HG02798 (cell line): Measurements from ENCODE around the gene PXT1.
A peak's percentile ranks its signal among the peaks of the same experiment; 100 is the strongest.

Source experiments
- ATAC-seq: cut with Tn5 transposase; IDR thresholded peaks from one replicate; pipeline ENCODE4 v1.9.1; 2021; ENCODE audit warnings: mild to moderate bottlenecking; ENCODE audit not compliant: unreplicated experiment, poor library complexity

PXT1 gene

DNA sequence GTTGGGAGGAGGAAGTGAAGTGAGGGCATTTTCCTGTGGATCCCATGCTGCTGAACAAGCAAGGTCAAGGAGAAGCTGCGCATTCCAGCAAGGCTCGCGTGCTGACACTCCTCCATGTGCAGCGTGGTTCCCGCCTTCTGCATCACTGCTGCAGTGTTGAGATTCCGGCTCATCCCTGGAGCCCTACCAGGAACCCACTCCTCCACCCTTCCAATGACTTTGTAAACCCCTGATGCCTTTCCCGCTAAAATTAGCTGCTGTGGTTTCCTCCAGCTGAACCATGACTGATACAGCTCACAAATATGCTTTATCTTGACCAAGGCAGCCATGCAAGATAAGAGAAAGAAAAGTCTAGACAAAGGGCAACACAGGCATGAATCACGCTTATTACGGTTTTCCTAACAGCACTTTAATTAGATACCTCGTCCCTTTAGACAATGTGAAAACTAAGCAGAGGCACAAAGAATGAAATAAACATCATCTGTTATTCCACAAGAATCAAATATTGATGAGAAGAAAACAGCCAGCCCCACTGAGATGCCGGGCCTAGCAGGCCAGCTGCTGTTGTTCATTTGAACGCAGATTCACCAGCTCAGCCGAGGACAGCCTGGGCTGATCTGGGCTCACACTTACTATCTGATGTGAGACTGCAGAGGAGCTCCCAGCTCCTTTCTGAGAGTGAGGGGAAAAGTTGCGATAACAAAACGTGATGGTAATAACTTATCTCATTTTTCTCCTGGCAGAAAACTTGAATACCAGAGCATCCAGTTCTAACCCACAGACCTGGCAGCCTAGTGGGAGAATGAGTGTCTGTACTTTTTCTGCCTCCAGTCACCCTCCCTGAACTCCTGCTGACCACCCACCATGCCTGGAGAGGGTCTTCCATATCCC, 91.7 kb downstream of the PXT1 start:
- ATAC-seq = no peak

DNA sequence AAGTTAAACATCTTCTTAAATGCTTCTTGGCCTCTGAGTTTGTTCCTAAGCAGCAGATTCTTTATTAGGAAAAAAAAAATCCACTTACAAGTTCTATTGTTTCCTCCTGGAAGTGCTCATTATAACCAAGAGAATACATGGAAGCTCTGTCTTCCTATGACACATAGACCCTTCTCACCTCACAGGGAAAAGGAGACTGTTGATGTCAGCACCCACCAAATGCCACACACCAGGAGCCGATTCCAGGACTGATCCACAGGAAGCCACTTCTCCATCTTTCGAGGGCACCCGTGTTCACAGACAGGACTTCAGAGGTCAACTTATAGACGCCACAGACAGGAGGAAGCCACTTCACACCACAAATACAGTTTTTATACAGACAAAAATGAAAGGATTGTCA, 92.6 kb downstream of the PXT1 start:
- no peak for ATAC-seq

DNA sequence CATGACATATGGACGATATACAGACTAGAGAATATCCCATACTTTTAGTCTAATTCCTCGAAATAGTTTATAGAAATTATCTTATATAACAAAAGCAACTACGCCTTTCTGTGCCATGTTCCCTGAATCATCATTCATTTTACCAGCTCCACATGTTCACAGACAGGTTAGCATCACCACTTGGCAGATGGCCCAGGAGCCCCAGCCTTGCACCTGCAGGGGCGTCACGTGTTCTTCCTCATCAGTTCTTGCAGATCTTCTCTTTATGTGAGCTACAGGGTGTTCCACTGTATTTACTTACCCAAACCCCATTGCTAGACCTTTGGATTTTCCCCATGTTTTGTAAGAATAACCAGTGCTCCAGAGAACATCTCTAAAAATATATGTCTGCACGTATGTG, 93.4 kb downstream of the PXT1 start:
- ATAC-seq = no peak

DNA sequence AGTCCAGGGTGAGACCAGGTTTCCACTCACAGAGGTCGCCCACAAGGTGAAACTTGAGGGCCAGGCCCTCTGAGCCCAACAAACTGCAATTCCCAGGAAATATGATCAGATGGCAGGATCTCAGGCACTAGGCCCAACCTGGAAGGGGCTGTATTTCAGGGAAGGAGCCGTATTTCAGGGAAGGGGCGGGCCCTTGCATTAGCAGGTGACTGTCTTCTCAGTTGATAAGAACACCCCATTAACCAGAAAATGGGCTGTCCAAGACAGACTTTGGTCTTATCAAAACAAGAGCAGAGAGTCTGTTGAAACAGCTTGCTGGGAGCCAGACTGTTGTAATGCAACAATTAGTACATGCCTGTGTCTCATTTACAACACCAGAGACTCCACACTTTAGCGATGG, 95.0 kb downstream of the PXT1 start:
- no peak for ATAC-seq

DNA sequence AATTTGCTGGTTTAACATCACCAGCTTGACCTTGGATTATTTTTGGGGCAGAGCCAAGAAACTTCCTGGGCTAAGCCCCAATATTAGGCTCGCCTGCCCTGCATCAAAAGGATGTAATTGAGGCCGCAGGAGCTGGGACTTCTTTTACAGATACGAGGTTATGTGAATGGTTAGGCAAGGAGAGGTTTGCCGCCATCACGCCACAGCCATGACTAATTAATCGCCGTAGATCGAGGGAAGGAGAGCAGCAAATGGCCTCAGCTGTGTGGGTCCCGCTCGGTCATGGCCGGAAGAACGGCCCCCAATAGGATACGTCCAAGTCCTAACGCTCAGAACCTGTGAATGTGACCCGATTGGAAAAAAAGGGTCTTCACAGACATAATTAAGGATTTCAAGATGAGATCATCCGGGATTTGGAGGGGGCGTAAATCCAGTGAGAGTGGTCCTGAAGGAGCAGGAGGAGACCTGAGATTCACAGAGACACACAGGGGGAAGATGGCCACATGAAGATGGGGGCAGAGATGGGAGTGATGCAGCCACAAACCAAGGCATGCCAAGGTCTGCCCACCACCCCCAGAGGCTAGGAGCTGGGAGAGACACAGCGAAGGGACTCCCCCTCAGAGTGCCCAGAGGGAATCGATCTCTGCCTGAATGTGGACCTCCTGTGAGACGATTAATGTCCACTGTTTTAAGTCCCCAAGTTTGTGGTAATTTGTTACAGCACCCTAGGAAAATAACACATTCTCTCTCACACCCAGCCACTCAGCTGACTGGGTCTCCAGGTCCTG, 96.0 kb downstream of the PXT1 start:
- ATAC-seq = no peak

DNA sequence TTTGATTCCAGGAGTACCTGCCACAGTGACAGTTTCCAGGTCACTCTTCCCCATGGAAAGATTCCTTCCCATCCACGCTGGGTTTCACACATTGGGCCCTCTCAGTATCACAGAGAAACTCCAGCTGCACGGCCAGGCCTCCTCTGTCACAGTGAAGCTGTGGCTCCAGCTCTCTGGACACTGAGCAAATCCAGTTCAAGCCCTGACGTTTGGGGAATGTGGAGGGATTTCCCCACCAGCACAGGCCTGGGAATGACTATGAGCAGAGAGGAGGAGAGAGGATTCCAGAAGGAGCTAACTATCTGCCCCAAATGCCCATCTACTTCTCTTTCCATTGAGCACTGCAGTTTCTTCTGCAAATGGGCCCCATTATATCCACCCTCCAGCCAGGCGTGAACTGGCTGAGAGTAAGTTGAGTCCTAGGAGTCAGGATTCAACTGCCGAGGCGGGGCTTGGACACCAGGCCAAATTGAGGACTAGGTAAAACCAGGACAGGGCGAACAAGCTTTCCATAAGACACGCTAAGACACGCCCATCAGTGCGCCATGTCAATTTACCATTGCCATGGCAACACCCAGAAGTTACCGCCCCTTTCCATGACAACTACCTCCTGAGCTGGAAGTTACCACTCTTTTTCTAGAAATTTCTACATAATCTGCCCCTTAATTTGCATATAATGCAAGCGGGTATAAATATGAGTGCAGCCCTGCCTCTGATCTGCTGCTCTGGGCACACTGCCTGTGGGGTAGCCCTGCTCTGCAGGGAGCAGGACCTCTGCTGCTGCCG, 96.8 kb downstream of the PXT1 start:
- ATAC-seq = no peak

DNA sequence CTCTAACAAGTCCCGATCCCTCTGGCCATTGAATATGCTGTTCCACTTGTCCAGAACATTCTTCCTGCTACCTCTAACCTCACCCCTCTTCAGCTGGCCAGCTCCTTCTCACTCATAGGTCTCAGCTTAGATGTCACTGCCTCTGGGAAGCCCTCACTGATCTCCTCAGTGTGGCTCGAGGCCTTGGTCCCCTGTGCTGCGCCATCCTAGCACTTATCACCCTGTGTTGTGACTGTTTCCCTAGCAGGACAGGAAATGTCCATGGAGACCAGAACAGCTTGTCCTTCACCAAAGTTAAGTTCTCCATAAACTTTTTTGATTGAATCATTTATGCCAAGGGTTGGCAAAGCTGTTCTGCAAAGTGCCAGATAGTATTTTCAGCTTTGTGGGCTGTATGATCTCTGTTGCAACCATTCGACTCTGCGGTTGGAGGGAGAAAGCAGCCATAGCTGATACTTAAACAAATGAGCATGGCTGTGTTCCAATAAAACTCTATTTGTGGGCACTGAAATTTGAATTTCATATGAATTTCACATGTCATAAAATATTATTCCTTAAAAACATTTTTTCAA, 99.5 kb downstream of the PXT1 start:
- no peak for ATAC-seq

DNA sequence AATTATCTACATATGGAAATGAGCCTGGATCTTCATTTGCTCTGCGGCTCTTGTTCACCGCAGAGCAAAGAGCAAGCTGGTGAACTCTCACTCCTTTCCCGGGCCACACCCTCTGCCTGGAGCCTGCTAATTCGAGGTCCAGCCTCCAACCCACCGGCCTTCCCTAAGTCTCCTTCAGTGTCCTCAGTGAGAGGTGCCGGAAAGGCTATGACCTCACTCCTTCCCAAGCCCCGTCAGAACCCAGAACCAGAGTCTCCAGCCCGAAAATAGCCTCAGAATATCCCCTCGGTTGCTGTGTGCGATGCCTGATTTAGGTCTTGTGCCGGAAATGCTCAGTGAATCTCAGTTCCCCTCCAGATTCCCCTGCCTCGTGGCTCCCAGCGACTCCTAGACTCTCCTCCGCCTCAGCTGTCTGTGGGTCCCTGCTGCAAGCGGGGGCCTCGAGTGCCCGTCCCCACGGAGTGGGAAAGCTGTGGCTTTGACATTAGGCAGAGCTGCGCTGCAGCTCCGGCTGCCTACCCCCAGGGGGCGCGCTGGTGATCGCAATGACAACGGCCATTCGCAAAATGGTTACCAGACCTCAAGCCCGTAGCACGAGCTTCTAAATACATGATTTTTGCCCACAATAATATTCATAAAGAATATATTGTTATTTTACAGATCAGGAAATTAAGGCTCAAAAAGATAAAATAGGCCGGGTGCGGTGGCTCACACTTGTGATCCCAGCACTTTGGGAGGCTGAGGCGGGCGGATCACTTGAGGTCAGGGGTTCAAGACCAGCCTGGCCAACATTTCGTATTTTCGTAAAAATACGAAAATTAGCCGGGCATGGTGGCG, 101.8 kb downstream of the PXT1 start:
- ATAC-seq = peak; percentile 64
